ENCODE measurements around the gene TMEM119. TPM values are rescaled to one million over a fixed set of nuclear protein-coding genes. Genes with fewer than 3 reads are reported as not detected.

The TMEM119 gene
- total RNA-seq, 4 donors from 2014 or later, result 9.0 to 48.8 (median 42.3) TPM

- TF ChIP-seq EP300 (IDR thresholded peaks at IDR 0.05) (no peak), CTCF (IDR thresholded peaks at IDR 0.05) (no peak), POLR2A (IDR thresholded peaks at IDR 0.05) (no peak)
- no peak overlapping the region for H3K4me3 ChIP-seq
- peak overlapping the region in 1 of 4 donors; percentile 58 for H3K27ac ChIP-seq
- peaks cover 0 to 3% of the 10 kb centered on the region in 2 donors for H3K27me3 ChIP-seq
- no peak for DNase-seq (ENCODE audit: low spot score in 2 of 2)
- no peaks in the 10 kb centered on the region for H3K36me3 ChIP-seq
- H3K4me1 ChIP-seq, result peaks cover 0 to 38% (median 1%) of the 10 kb centered on the region in 4 donors
- WGBS, 2 donors, result 85 to 89% methylated on average over 8 of the region's 8 CpGs
- no peaks in the 10 kb centered on the region for H3K9me3 ChIP-seq
These were observed 12.5 kb upstream of the TMEM119 start for GRCh38 chr12:108610336-108610815.

- no peaks in the 10 kb centered on the region for H3K36me3 ChIP-seq
- TF ChIP-seq EP300 (IDR thresholded peaks at IDR 0.05), result peak in 1 of 2 donors; percentile 44
- no peak for TF ChIP-seq POLR2A (IDR thresholded peaks at IDR 0.05)
- no peak for TF ChIP-seq CTCF (IDR thresholded peaks at IDR 0.05)
- H3K4me3 ChIP-seq, result no peak overlapping the region
- WGBS, 2 donors, result 44 to 48% methylated on average over 12 to 21 of the region's 21 CpGs
- H3K27ac ChIP-seq, result peak overlapping the region in 2 of 4 donors; percentile 14 to 58
- H3K9me3 ChIP-seq, result no peaks in the 10 kb centered on the region
- H3K27me3 ChIP-seq, result peaks cover 0 to 3% of the 10 kb centered on the region in 2 donors
- DNase-seq (ENCODE audit: low spot score in 2 of 2), result peak; percentile 68 to 76
- peaks cover 0 to 39% (median 1%) of the 10 kb centered on the region in 4 donors for H3K4me1 ChIP-seq
These were observed 11.9 kb upstream of the TMEM119 start for GRCh38 chr12:108609537-108610335.

GRCh38 chr12:108608616-108609015 is 10.7 kb upstream of the TMEM119 start:
- no peaks in the 10 kb centered on the region for H3K9me3 ChIP-seq
- WGBS, 2 donors, result 69 to 81% methylated on average over 5 of the region's 5 CpGs
- no peak for DNase-seq (ENCODE audit: low spot score in 2 of 2)
- no peak overlapping the region for H3K27ac ChIP-seq
- no peak overlapping the region for H3K4me3 ChIP-seq
- H3K27me3 ChIP-seq, result peaks cover 0 to 3% of the 10 kb centered on the region in 2 donors
- no peak for TF ChIP-seq POLR2A (IDR thresholded peaks at IDR 0.05)
- no peak for TF ChIP-seq EP300 (IDR thresholded peaks at IDR 0.05)
- no peak for TF ChIP-seq CTCF (IDR thresholded peaks at IDR 0.05)
- peaks cover 0 to 41% (median 1%) of the 10 kb centered on the region in 4 donors for H3K4me1 ChIP-seq
- H3K36me3 ChIP-seq, result no peaks in the 10 kb centered on the region

GRCh38 chr12:108607981-108608600 is 10.2 kb upstream of the TMEM119 start:
- TF ChIP-seq POLR2A (IDR thresholded peaks at IDR 0.05) (no peak), EP300 (IDR thresholded peaks at IDR 0.05) (no peak), CTCF (IDR thresholded peaks at IDR 0.05) (no peak)
- Histone ChIP-seq H3K27ac (no peak overlapping the region), H3K4me3 (no peak overlapping the region), H3K4me1 (peaks cover 0 to 36% (median 1%) of the 10 kb centered on the region in 4 donors), H3K9me3 (no peaks in the 10 kb centered on the region), H3K36me3 (no peaks in the 10 kb centered on the region), H3K27me3 (peaks cover 0 to 3% of the 10 kb centered on the region in 2 donors)
- DNase-seq (ENCODE audit: low spot score in 2 of 2), result no peak
- WGBS, 2 donors, result 85 to 88% methylated on average over 10 of the region's 10 CpGs

- Histone ChIP-seq H3K27ac (no peak overlapping the region), H3K36me3 (no peaks in the 10 kb centered on the region), H3K4me3 (no peak overlapping the region), H3K27me3 (peaks cover 0 to 3% of the 10 kb centered on the region in 2 donors), H3K4me1 (peaks cover 0 to 24% (median 0%) of the 10 kb centered on the region in 4 donors), H3K9me3 (no peaks in the 10 kb centered on the region)
- TF ChIP-seq EP300 (IDR thresholded peaks at IDR 0.05) (no peak), CTCF (IDR thresholded peaks at IDR 0.05) (no peak), POLR2A (IDR thresholded peaks at IDR 0.05) (no peak)
- 75 to 80% methylated on average over 8 to 9 of the region's 9 CpGs for WGBS, 2 donors
- no peak for DNase-seq (ENCODE audit: low spot score in 2 of 2)
These were observed 8.6 kb upstream of the TMEM119 start for GRCh38 chr12:108606492-108606891.

Data from tibial nerve (tissue), 4 donors.